ENCODE data around the gene FAAP20.
"Not testable (repeated sequence)": the region's sequence is repeated elsewhere in the genome, so short reads cannot be mapped to it uniquely, and the experiment has no call there.

Gene FAAP20

GRCh38 chr1:2163205-2163604 lies 31.4 kb downstream of the FAAP20 start:
- DNase-seq (ENCODE audit: low read depth in 1 of 2, low spot score in 1 of 2), result no peak

- DNase-seq (ENCODE audit: low read depth in 1 of 2, low spot score in 1 of 2), result no peak
Measured at GRCh38 chr1:2160451-2161300, 33.9 kb downstream of the FAAP20 start.

- no peak for DNase-seq (ENCODE audit: low read depth in 1 of 2, low spot score in 1 of 2)
Measured at GRCh38 chr1:2159124-2159523, 35.4 kb downstream of the FAAP20 start.

- DNase-seq (ENCODE audit: low read depth in 1 of 2, low spot score in 1 of 2), result no peak
Measured at GRCh38 chr1:2158272-2158671, 36.3 kb downstream of the FAAP20 start.

GRCh38 chr1:2157856-2158255 lies 36.7 kb downstream of the FAAP20 start:
- DNase-seq (ENCODE audit: low read depth in 1 of 2, low spot score in 1 of 2), result no peak

GRCh38 chr1:2156866-2157265 lies 37.7 kb downstream of the FAAP20 start:
- DNase-seq (ENCODE audit: low read depth in 1 of 2, low spot score in 1 of 2), result no peak

GRCh38 chr1:2155788-2156187 lies 38.8 kb downstream of the FAAP20 start:
- DNase-seq (ENCODE audit: low read depth in 1 of 2, low spot score in 1 of 2), result no peak

- DNase-seq (ENCODE audit: low read depth in 1 of 2, low spot score in 1 of 2), result no peak
Measured at GRCh38 chr1:2155147-2155598, 39.4 kb downstream of the FAAP20 start.

GRCh38 chr1:2154022-2154421 lies 40.5 kb downstream of the FAAP20 start:
- DNase-seq (ENCODE audit: low read depth in 1 of 2, low spot score in 1 of 2), result no peak

- no peak for DNase-seq (ENCODE audit: low read depth in 1 of 2, low spot score in 1 of 2)
Measured at GRCh38 chr1:2152954-2153353, 41.6 kb downstream of the FAAP20 start.

GRCh38 chr1:2151911-2152310 lies 42.7 kb downstream of the FAAP20 start:
- DNase-seq (ENCODE audit: low read depth in 1 of 2, low spot score in 1 of 2), result no peak

- DNase-seq (ENCODE audit: low read depth in 1 of 2, low spot score in 1 of 2), result no peak
Measured at GRCh38 chr1:2151252-2151651, 43.3 kb downstream of the FAAP20 start.

GRCh38 chr1:2150801-2151200 lies 43.8 kb downstream of the FAAP20 start:
- DNase-seq (ENCODE audit: low read depth in 1 of 2, low spot score in 1 of 2), result no peak

GRCh38 chr1:2148691-2149090 lies 45.9 kb downstream of the FAAP20 start:
- DNase-seq (ENCODE audit: low read depth in 1 of 2, low spot score in 1 of 2), result peak in 1 of 2 donors; percentile 14

- not testable (repeated sequence) for DNase-seq (ENCODE audit: low read depth in 1 of 2, low spot score in 1 of 2)
Measured at GRCh38 chr1:2147869-2148268, 46.7 kb downstream of the FAAP20 start.

- DNase-seq (ENCODE audit: low read depth in 1 of 2, low spot score in 1 of 2), result no peak
Measured at GRCh38 chr1:2146836-2147517, 47.6 kb downstream of the FAAP20 start.

- no peak for DNase-seq (ENCODE audit: low read depth in 1 of 2, low spot score in 1 of 2)
Measured at GRCh38 chr1:2145946-2146835, 48.4 kb downstream of the FAAP20 start.

- DNase-seq (ENCODE audit: low read depth in 1 of 2, low spot score in 1 of 2), result no peak
Measured at GRCh38 chr1:2144501-2145090, 50.0 kb downstream of the FAAP20 start.

GRCh38 chr1:2143814-2144500 lies 50.6 kb downstream of the FAAP20 start:
- no peak for DNase-seq (ENCODE audit: low read depth in 1 of 2, low spot score in 1 of 2)

GRCh38 chr1:2141025-2141424 lies 53.5 kb downstream of the FAAP20 start:
- no peak for DNase-seq (ENCODE audit: low read depth in 1 of 2, low spot score in 1 of 2)

Measured in activated CD4-positive, alpha-beta T cell treated with anti-CD3 and anti-CD28 coated beads, Interleukin-2, amount 50 U/mL, for 24 hours (primary cell).